ENCODE measurements around the gene EPB41L5. TPM values are rescaled to one million over a fixed set of nuclear protein-coding genes. Genes with fewer than 3 reads are reported as not detected.

The EPB41L5 gene
- total and polyA plus RNA-seq, 10 of the 15 experiments (the other 5 are each of a cell fraction or from before 2014, with no cell fraction given), result 2.1 to 20.4 (median 8.2) TPM

DNA sequence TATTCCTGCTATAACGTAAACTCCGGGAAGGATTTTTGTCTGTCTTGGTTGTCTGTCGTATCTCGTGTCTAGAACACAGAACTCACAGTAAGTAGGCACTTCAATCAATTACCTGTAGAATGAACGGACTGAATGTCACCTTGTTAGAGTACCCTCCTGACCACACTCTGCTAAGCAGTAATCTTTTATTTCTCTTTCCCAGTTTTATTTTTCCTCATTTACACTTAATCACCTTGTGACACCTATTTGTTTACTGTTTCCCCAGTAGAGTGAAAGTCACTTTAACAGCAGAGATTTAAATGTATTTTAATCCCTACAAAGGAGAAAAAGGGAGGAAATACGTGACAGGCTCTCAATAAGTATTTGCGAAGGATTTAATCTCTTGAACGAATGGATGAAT, 514 bp upstream of the EPB41L5 start:
- no TSS peak for BruUV-seq (replicated peaks)
- no peaks in the 10 kb centered on the region; the same call in 2 of the 3 replicates for H3K9me3 ChIP-seq (replicated peaks; ENCODE audit: control insufficient read depth, insufficient read depth, low read length)
- DNase-seq (ENCODE audit: low read depth, low spot score), result no peak
- CTCF ChIA-PET, result interaction anchor here (0.5 to 2.2 kb wide), 2 partner anchors 10 to 163 kb away, joined by 3 to 14 read pairs; no protein-coding TSS in a partner anchor
- H2AFZ ChIP-seq (ENCODE audit: control insufficient read depth, low read depth, low read length), result peak overlapping the region; percentile 88
- peak overlapping the region; percentile 88 for H3K4me2 ChIP-seq (ENCODE audit: control insufficient read depth, insufficient read depth)
- SMC1A ChIA-PET (ENCODE audit: uncharacterized antibody, unreplicated experiment), result interaction anchor here (1.2 to 1.3 kb wide), 3 partner anchors 13 to 163 kb away, joined by 3 to 4 read pairs (median 4); no protein-coding TSS in a partner anchor
- H3K27me3 ChIP-seq (replicated peaks in 1 of 2; ENCODE audit: control insufficient read depth in 2 of 2, insufficient read depth in 2 of 2, low read length in 1 of 2), result no peaks in the 10 kb centered on the region
- no peak for FAIRE-seq
- peaks cover 6% of the 10 kb centered on the region for H3K4me1 ChIP-seq (ENCODE audit: control insufficient read depth, insufficient read depth, low read length)
- no peak for ATAC-seq
- intact Hi-C loops (cut with micrococcal nuclease; ENCODE audit: unreplicated experiment), result loop anchor here (5.0 to 10.0 kb wide), 2 partner anchors 148 to 165 kb away; no protein-coding TSS in a partner anchor
- POLR2A ChIA-PET, result interaction anchor here (1.5 kb wide), 1 partner anchor 251 kb away, joined by 4 read pairs; no protein-coding TSS in a partner anchor
- in situ Hi-C loops (cut with MboI), result no loop called here
- no peaks in the 10 kb centered on the region for H4K20me1 ChIP-seq (ENCODE audit: control insufficient read depth, insufficient read depth)
- H3K36me3 ChIP-seq (ENCODE audit: control insufficient read depth in 2 of 2, insufficient read depth in 2 of 2, low read length in 1 of 2), result no peaks in the 10 kb centered on the region
- RAD21 ChIA-PET (ENCODE audit: unreplicated experiment), result interaction anchor here (1.6 to 2.0 kb wide), 2 partner anchors 9 to 164 kb away, joined by 5 to 7 read pairs; no protein-coding TSS in a partner anchor
- H3K4me3 ChIP-seq, result peak overlapping the region; percentile 34; the same call in 1 of the 2 replicates
- H3K79me2 ChIP-seq (ENCODE audit: control insufficient read depth, insufficient read depth, low read length), result peaks cover 7% of the 10 kb centered on the region
- 54% methylated on average over 8 of the region's 8 CpGs for WGBS (ENCODE audit: insufficient coverage, insufficient replicate concordance, low lambda C conversion rate, missing lambda C conversion rate)
- H3K9ac ChIP-seq (ENCODE audit: control insufficient read depth, insufficient read depth, low read length), result peak overlapping the region; percentile 11; the same call in 1 of the 2 replicates
- no peak overlapping the region for H3K27ac ChIP-seq (ENCODE audit: control insufficient read depth, insufficient read depth)
- TF ChIP-seq KDM1A (IDR thresholded peaks at IDR 0.05; ENCODE audit: borderline replicate concordance), result no peak
- no peak for TF ChIP-seq ZNF622 (IDR thresholded peaks at IDR 0.05)
- no peak for TF ChIP-seq TCF7 (IDR thresholded peaks at IDR 0.05; ENCODE audit: borderline replicate concordance)
- no peak for TF ChIP-seq FOXM1 (IDR thresholded peaks at IDR 0.05; ENCODE audit: low read depth, low read length)
- no peak for TF ChIP-seq GABPA (IDR thresholded peaks at IDR 0.05; ENCODE audit: low read depth)
- TF ChIP-seq, protein P1, sequence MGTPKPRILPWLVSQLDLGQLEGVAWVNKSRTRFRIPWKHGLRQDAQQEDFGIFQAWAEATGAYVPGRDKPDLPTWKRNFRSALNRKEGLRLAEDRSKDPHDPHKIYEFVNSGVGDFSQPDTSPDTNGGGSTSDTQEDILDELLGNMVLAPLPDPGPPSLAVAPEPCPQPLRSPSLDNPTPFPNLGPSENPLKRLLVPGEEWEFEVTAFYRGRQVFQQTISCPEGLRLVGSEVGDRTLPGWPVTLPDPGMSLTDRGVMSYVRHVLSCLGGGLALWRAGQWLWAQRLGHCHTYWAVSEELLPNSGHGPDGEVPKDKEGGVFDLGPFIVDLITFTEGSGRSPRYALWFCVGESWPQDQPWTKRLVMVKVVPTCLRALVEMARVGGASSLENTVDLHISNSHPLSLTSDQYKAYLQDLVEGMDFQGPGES (IDR thresholded peaks at IDR 0.05), result no peak
- TF ChIP-seq HDAC6 (IDR thresholded peaks at IDR 0.05; ENCODE audit: unreplicated experiment), result no peak
- no peak for TF ChIP-seq RAD21 (IDR thresholded peaks at IDR 0.05; ENCODE audit: insufficient read depth, low read depth, low read length)
- TF ChIP-seq, protein P2, sequence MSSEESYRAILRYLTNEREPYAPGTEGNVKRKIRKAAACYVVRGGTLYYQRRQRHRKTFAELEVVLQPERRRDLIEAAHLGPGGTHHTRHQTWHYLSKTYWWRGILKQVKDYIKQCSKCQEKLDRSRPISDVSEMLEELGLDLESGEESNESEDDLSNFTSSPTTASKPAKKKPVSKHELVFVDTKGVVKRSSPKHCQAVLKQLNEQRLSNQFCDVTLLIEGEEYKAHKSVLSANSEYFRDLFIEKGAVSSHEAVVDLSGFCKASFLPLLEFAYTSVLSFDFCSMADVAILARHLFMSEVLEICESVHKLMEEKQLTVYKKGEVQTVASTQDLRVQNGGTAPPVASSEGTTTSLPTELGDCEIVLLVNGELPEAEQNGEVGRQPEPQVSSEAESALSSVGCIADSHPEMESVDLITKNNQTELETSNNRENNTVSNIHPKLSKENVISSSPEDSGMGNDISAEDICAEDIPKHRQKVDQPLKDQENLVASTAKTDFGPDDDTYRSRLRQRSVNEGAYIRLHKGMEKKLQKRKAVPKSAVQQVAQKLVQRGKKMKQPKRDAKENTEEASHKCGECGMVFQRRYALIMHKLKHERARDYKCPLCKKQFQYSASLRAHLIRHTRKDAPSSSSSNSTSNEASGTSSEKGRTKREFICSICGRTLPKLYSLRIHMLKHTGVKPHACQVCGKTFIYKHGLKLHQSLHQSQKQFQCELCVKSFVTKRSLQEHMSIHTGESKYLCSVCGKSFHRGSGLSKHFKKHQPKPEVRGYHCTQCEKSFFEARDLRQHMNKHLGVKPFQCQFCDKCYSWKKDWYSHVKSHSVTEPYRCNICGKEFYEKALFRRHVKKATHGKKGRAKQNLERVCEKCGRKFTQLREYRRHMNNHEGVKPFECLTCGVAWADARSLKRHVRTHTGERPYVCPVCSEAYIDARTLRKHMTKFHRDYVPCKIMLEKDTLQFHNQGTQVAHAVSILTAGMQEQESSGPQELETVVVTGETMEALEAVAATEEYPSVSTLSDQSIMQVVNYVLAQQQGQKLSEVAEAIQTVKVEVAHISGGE (CRISPR knock-in tag; IDR thresholded peaks at IDR 0.05), result no peak
- TF ChIP-seq BRCA1 (IDR thresholded peaks at IDR 0.05; ENCODE audit: low read depth, low read length), result no peak
- TF ChIP-seq GATAD2B (conservative IDR thresholded peaks at IDR 0.05; ENCODE audit: low read depth), result no peak
- TF ChIP-seq, protein P3, sequence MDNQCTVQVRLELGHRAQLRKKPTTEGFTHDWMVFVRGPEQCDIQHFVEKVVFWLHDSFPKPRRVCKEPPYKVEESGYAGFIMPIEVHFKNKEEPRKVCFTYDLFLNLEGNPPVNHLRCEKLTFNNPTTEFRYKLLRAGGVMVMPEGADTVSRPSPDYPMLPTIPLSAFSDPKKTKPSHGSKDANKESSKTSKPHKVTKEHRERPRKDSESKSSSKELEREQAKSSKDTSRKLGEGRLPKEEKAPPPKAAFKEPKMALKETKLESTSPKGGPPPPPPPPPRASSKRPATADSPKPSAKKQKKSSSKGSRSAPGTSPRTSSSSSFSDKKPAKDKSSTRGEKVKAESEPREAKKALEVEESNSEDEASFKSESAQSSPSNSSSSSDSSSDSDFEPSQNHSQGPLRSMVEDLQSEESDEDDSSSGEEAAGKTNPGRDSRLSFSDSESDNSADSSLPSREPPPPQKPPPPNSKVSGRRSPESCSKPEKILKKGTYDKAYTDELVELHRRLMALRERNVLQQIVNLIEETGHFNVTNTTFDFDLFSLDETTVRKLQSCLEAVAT (IDR thresholded peaks at IDR 0.05), result no peak
- TF ChIP-seq RUNX3 (IDR thresholded peaks at IDR 0.05; ENCODE audit: low read length), result no peak
- no peak for TF ChIP-seq EP300 (IDR thresholded peaks at IDR 0.05; ENCODE audit: borderline replicate concordance in 1 of 2, control insufficient read depth in 1 of 2, low read depth in 2 of 2, low read length in 2 of 2)
- TF ChIP-seq STAT1 (conservative IDR thresholded peaks at IDR 0.05), result no peak
- TF ChIP-seq ATF7 (IDR thresholded peaks at IDR 0.05; ENCODE audit: low read depth), result no peak

Measured in GM12878 (cell line).